Tibial artery (tissue), 4 donors: ENCODE measurements around the gene CYFIP2.

Source experiments
- DNase-seq, 2 donors: peaks; one replicate each; pipeline ENCODE4 v3.0.0-alpha.2; 2019
- H3K27ac ChIP-seq, 2 donors: fragments of 200-600 bp; sonication (generic) in 1 of 2; 1 replicate in 1 of 2; 2 replicates in 1 of 2; pipeline ENCODE4 v1.5.1; 2018 to 2019; ENCODE audit warnings: mild to moderate bottlenecking in 1 of 2
- H3K27me3 ChIP-seq, 2 donors: fragments of 200-600 bp; sonication (generic) in 1 of 2; one replicate each; pipeline versions ENCODE4 v1.5.1 to v1.6.0; 2016 to 2019
- H3K36me3 ChIP-seq, 3 donors: fragments of 200-600 bp; sonication (generic) in 2 of 3; one replicate each; pipeline ENCODE4 v1.5.1; 2016 to 2019; ENCODE audit warnings: mild to moderate bottlenecking in 2 of 3
- H3K4me1 ChIP-seq, 4 donors: fragments of 200-600 bp; sonication (generic) in 2 of 4; 1 replicate in 3 of 4; 2 replicates in 1 of 4; pipeline ENCODE4 v1.5.1; 2016 to 2019
- H3K4me3 ChIP-seq, 2 donors: fragments of 200-600 bp; sonication (generic) in 1 of 2; 1 replicate in 1 of 2; 2 replicates in 1 of 2; pipeline ENCODE4 v1.5.1; 2018 to 2019; ENCODE audit warnings: mild to moderate bottlenecking in 2 of 2
- H3K9me3 ChIP-seq, 3 donors: fragments of 200-600 bp; sonication (generic) in 1 of 3; one replicate each; pipeline ENCODE4 v1.5.1; 2016 to 2019
- intact Hi-C: fragments of 100-400 bp; cut with DNase I; formaldehyde crosslinking; loops from one replicate; pipeline ENCODE4 v1.15.0; 2023; ENCODE audit warnings: low total_unique reads
- TF ChIP-seq, protein P1 (sequence below), 2 experiments: fragments of 200-600 bp in 1 of 2; fragments of 450-650 bp in 1 of 2; IDR thresholded peaks; one replicate each; pipeline ENCODE4 v1.5.1; 2017 to 2019; ENCODE audit warnings: antibody characterized with exemption in 2 of 2, mild to moderate bottlenecking in 1 of 2, moderate library complexity in 1 of 2

CYFIP2 gene

DNA sequence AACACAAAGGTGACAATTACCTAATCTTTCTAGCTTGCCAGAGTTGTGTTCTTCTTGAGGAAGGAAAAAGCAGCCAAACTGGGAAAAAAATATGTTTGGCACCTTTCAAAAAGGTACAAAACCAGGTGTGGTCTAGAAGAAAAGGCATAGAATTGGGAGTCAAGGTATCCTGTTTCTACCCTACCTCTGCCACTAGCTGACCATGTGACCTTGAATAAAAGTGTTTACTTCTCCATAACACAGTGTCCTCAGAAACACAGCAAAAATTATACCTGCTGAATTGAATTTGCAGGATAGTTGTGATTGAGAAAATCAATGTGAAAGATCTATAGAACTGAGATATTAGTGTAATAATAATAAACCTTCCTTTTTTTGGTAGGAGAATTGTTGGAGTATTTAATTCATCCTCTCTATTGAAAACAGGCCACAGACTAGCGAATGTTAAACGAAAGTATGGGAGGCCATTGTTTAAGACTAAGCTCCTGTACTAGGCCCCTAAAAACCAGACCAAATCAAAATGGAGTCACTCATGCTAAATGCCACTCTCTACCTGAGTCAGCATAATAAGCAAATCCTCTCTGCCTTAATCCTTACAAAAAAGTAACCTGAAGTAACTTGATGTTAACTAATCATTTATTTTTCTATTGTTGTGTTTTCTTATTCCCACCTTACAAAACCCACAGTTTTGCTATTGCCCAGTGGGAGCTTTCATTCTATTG lies 12.6 kb downstream of the CYFIP2 start:
- no peaks in the 10 kb centered on the region for H3K9me3 ChIP-seq
- intact Hi-C loops = no loop called here
- no peaks in the 10 kb centered on the region for H3K4me1 ChIP-seq
- H3K27ac ChIP-seq = no peak overlapping the region
- no peak for DNase-seq
- no peak overlapping the region for H3K4me3 ChIP-seq
- H3K36me3 ChIP-seq = no peaks in the 10 kb centered on the region
- H3K27me3 ChIP-seq = no peaks in the 10 kb centered on the region
- TF ChIP-seq, protein P1, sequence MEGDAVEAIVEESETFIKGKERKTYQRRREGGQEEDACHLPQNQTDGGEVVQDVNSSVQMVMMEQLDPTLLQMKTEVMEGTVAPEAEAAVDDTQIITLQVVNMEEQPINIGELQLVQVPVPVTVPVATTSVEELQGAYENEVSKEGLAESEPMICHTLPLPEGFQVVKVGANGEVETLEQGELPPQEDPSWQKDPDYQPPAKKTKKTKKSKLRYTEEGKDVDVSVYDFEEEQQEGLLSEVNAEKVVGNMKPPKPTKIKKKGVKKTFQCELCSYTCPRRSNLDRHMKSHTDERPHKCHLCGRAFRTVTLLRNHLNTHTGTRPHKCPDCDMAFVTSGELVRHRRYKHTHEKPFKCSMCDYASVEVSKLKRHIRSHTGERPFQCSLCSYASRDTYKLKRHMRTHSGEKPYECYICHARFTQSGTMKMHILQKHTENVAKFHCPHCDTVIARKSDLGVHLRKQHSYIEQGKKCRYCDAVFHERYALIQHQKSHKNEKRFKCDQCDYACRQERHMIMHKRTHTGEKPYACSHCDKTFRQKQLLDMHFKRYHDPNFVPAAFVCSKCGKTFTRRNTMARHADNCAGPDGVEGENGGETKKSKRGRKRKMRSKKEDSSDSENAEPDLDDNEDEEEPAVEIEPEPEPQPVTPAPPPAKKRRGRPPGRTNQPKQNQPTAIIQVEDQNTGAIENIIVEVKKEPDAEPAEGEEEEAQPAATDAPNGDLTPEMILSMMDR (IDR thresholded peaks at IDR 0.05) = no peak

DNA sequence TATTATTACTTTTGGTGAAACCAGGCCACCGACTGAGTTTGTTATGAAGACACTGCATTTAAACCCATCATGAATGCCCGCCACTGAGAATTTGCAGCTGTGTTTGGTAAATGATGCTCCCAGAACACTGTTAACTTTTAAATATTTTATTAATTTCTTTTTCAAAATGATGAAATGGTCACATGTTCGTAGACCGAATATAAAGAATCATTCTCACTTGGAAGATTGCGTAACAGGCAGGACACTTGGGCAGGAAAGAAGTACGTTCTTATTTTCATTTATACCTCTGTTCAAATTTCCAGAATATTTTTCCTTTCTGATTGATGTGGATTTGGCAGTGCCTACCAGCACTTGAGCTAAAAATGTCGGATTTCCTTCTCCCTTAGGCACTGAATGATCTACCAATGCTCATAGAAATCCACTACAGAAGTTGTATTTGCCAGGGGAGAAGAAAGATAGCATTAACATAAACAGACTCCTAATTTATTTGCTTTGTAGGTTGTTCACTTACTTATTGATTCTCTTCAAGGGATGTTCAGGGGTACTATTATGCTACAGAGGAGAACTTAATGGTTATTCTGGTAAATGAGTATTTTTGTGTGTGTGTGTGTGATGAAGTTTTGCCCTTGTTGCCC lies 13.8 kb downstream of the CYFIP2 start:
- no peak overlapping the region for H3K27ac ChIP-seq
- no peak for DNase-seq
- no peaks in the 10 kb centered on the region for H3K4me1 ChIP-seq
- TF ChIP-seq, protein P1 (IDR thresholded peaks at IDR 0.05) = no peak
- H3K36me3 ChIP-seq = no peaks in the 10 kb centered on the region
- H3K27me3 ChIP-seq = no peaks in the 10 kb centered on the region
- H3K9me3 ChIP-seq = no peaks in the 10 kb centered on the region
- intact Hi-C loops = no loop called here
- no peak overlapping the region for H3K4me3 ChIP-seq

- intact Hi-C loops = no loop called here
These were observed 15.0 kb downstream of the CYFIP2 start for GRCh38 chr5:157280927-157281326.

DNA sequence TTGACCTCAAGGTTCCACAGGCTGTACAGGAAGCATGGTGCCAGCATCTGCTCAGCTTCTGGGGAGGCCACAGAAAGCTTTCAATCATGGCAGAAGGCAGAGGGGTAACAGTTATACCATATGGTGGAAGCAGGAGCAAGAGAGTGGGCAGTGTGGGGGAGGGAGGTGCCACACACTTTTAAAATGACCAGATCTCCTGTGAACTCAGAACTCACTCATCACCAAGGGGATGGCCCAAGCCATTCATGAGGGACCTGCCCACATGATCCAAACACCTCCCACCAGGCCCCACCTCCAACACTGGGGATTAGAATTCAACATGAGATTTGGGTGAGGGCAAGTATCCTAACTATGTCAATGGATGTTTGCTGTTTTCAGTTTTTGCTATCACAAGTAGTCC lies 16.2 kb downstream of the CYFIP2 start:
- intact Hi-C loops = no loop called here
- no peak overlapping the region for H3K4me3 ChIP-seq
- peaks cover 0 to 5% (median 4%) of the 10 kb centered on the region in 3 donors for H3K36me3 ChIP-seq
- no peaks in the 10 kb centered on the region for H3K27me3 ChIP-seq
- no peaks in the 10 kb centered on the region for H3K4me1 ChIP-seq
- no peak overlapping the region for H3K27ac ChIP-seq
- TF ChIP-seq, protein P1 (IDR thresholded peaks at IDR 0.05) = no peak
- H3K9me3 ChIP-seq = no peaks in the 10 kb centered on the region
- no peak for DNase-seq

More at GRCh38 chr5:157280927-157281326, 15.0 kb downstream of the CYFIP2 start:
- H3K36me3 ChIP-seq = no peaks in the 10 kb centered on the region
- no peak overlapping the region for H3K4me3 ChIP-seq
- no peak overlapping the region for H3K27ac ChIP-seq
- no peaks in the 10 kb centered on the region for H3K4me1 ChIP-seq
- TF ChIP-seq, protein P1 (IDR thresholded peaks at IDR 0.05) = no peak
- H3K27me3 ChIP-seq = no peaks in the 10 kb centered on the region
- H3K9me3 ChIP-seq = no peaks in the 10 kb centered on the region
- DNase-seq = no peak

GRCh38 chr5:157283434-157283833 lies 17.5 kb downstream of the CYFIP2 start:
- intact Hi-C loops = no loop called here
- Histone ChIP-seq H3K27ac (no peak overlapping the region), H3K27me3 (no peaks in the 10 kb centered on the region), H3K4me3 (no peak overlapping the region), H3K36me3 (peaks cover 0 to 9% (median 5%) of the 10 kb centered on the region in 3 donors), H3K9me3 (no peaks in the 10 kb centered on the region), H3K4me1 (no peaks in the 10 kb centered on the region)
- DNase-seq = no peak
- TF ChIP-seq, protein P1 (IDR thresholded peaks at IDR 0.05) = no peak
